Upper lobe of left lung (tissue), 6 donors: ENCODE results near the gene MRPL38. TPM values are rescaled to one million over a fixed set of nuclear protein-coding genes. Genes with fewer than 3 reads are reported as not detected.

Experiments used
- ATAC-seq, 2 donors: fragments of 200-7000 bp; cut with Tn5 transposase; one replicate each; pipeline ENCODE4 v1.9.1; 2022; ENCODE audit warnings: mild to moderate bottlenecking in 2 of 2, moderate library complexity in 2 of 2; ENCODE audit not compliant: low FRiP score in 2 of 2
- DNase-seq, 2 donors: peaks; one replicate each; pipeline ENCODE4 v3.0.0-alpha.2; 2019 to 2020
- H3K27ac ChIP-seq, 4 donors: fragments of 200-600 bp; sonication (generic); one replicate each; pipeline ENCODE4 v1.5.1; 2016 to 2019
- H3K27me3 ChIP-seq, 4 donors: fragments of 200-600 bp; sonication (generic); one replicate each; pipeline ENCODE4 v1.5.1; 2017 to 2019
- H3K36me3 ChIP-seq, 4 donors: fragments of 200-600 bp; sonication (generic); one replicate each; pipeline ENCODE4 v1.5.1; 2016 to 2019
- H3K4me1 ChIP-seq, 4 donors: fragments of 200-600 bp; sonication (generic); one replicate each; pipeline ENCODE4 v1.5.1; 2018 to 2019
- H3K4me3 ChIP-seq, 4 donors: fragments of 200-600 bp; sonication (generic); one replicate each; pipeline ENCODE4 v1.5.1; 2017 to 2019; ENCODE audit warnings: mild to moderate bottlenecking in 2 of 4, moderate library complexity in 1 of 4
- H3K9me3 ChIP-seq, 4 donors: fragments of 200-600 bp; sonication (generic); one replicate each; pipeline ENCODE4 v1.5.1; 2018 to 2019
- CTCF ChIP-seq, 6 experiments: fragments of 450-650 bp in 4 of 6; fragments of 200-600 bp in 2 of 6; sonication (generic) in 2 of 6; IDR thresholded peaks; one replicate each; pipeline ENCODE4 v1.5.1; 2016 to 2019; ENCODE audit warnings: antibody characterized with exemption in 6 of 6
- EP300 ChIP-seq, 4 donors: sonication (generic); formaldehyde crosslinking; IDR thresholded peaks; one replicate each; pipeline ENCODE4 v1.5.1; 2017; ENCODE audit warnings: antibody characterized with exemption in 4 of 4, control low read depth in 2 of 4
- POLR2A ChIP-seq, 4 donors: fragments of 450-650 bp; IDR thresholded peaks; one replicate each; pipeline ENCODE4 v1.5.1; 2016 to 2017; ENCODE audit warnings: antibody characterized with exemption in 4 of 4, mild to moderate bottlenecking in 2 of 4
- POLR2AphosphoS5 ChIP-seq, 2 donors: sonication (generic); formaldehyde crosslinking; IDR thresholded peaks; one replicate each; pipeline ENCODE4 v1.5.1; 2017; ENCODE audit warnings: antibody characterized with exemption in 2 of 2
- WGBS, 2 donors: methylation state at CpG; one replicate each; pipeline ENCODE4 v1.1.5; 2017 to 2018; 5-methylcytosine and 5-hydroxymethylcytosine counted together
- total RNA-seq, 6 donors: library from RNA; depleted of rRNA in 4 of 6; stranded (reverse); fragments of >200 nt in 4 of 6; gene quantifications; one replicate each; pipeline versions ENCODE4 v1.1.0 to v1.2.1, GENCODE V29; 2016 to 2021
- donor health status: DM: no; HTN: no; CAD: no; lungs with moderate emphysema.
- donor health status: DM: no; HTN: yes; CAD: no; lungs with severe emphysema.

MRPL38 gene
- total RNA-seq, 6 donors from 2014 or later = 35.4 to 115 (median 77.0) TPM

DNA sequence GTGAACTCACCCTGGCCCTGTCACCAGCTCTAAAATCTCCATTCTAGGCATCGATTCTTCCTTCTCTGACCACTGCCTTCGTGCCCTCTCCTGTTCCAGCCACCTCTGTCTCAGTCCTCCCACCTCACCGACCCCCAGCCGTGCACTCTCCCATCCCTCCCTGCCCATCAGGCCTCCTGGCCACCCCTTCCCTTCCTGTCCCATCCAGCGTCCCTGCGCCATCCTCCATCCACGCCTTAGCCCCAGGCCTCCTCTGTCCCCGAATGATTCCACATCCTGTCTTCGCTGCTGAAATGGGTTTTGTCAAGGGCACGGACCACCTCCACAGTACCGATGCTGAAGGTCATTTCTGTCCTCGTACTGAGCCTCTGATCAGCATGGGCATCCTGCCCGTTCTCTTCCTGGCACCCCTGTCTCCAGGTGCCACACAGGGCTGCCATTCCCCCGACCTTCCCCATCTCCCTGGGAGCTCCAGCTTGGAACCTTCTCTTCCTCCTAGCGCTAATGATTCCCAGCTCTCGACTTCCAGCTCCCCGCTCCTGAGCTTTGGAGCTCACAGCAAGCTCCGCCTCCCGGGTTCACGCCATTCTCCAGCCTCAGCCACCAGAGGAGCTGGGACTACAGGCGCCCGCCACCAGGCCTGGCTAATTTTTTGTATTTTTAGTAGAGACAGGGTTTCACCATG is 10.5 kb downstream of the MRPL38 start:
- H3K9me3 ChIP-seq = no peaks in the 10 kb centered on the region
- ATAC-seq (no peak), DNase-seq (no peak)
- H3K4me3 ChIP-seq = no peak overlapping the region
- WGBS, 2 donors = 88 to 93% methylated on average over 22 of the region's 22 CpGs
- no peak overlapping the region for H3K27ac ChIP-seq
- H3K4me1 ChIP-seq = peaks cover 21 to 34% (median 24%) of the 10 kb centered on the region in 4 donors
- H3K27me3 ChIP-seq = no peaks in the 10 kb centered on the region
- no peak for TF ChIP-seq POLR2AphosphoS5 (IDR thresholded peaks at IDR 0.05)
- no peak for TF ChIP-seq POLR2A (IDR thresholded peaks at IDR 0.05)
- TF ChIP-seq EP300 (IDR thresholded peaks at IDR 0.05) = no peak
- TF ChIP-seq CTCF (IDR thresholded peaks at IDR 0.05) = no peak
- H3K36me3 ChIP-seq = peaks cover 11 to 51% (median 39%) of the 10 kb centered on the region in 4 donors

- DNase-seq (no peak), ATAC-seq (no peak)
- no peak overlapping the region for H3K27ac ChIP-seq
- H3K36me3 ChIP-seq = peaks cover 5 to 45% (median 33%) of the 10 kb centered on the region in 4 donors
- H3K9me3 ChIP-seq = no peaks in the 10 kb centered on the region
- H3K4me1 ChIP-seq = peaks cover 21 to 34% (median 24%) of the 10 kb centered on the region in 4 donors
- 91 to 96% methylated on average over 12 to 18 of the region's 18 CpGs for WGBS, 2 donors
- TF ChIP-seq POLR2A (IDR thresholded peaks at IDR 0.05) = no peak
- TF ChIP-seq EP300 (IDR thresholded peaks at IDR 0.05) = no peak
- TF ChIP-seq POLR2AphosphoS5 (IDR thresholded peaks at IDR 0.05) = no peak
- no peak for TF ChIP-seq CTCF (IDR thresholded peaks at IDR 0.05)
- H3K4me3 ChIP-seq = no peak overlapping the region
- H3K27me3 ChIP-seq = no peaks in the 10 kb centered on the region
Measured at GRCh38 chr17:75893305-75894048, 11.2 kb downstream of the MRPL38 start.

DNA sequence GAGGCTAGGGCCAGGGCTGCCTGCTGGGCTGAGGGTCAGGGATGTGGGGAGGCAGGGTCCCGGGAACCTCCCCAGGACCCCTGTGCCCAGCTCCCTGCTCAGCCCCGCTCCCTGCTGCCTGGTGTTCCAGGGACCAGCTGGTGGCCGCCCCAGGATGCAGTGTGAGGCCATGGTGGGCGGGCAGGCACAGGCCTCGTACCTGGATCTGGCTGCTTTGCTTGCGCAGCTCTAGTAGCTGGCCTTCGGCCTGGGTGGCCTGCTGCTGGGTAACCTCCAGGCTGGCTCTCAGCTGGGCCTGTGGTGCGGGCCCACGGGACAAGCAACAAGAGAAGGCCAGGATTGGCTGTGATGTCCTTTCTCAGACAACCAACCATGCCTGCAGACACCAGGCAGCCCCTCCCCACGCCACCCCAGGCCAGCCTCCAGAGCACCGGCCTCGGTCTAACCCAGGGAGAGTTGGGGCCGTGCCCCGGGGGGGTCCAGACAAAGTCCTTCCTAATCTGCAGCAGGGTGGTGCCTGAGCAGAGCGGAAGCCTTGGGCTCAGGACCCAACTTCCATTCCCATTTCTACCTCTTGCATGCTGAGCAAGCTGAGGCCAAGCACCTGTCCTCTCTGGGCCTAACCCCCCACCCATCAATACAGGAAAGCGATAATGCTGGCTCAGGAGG is 12.0 kb downstream of the MRPL38 start:
- no peak overlapping the region for H3K4me3 ChIP-seq
- H3K36me3 ChIP-seq = peaks cover 5 to 40% (median 26%) of the 10 kb centered on the region in 4 donors
- no peak overlapping the region for H3K27ac ChIP-seq
- WGBS, 2 donors = 98 to 100% methylated on average over 3 to 12 of the region's 16 CpGs
- peaks cover 21 to 34% (median 24%) of the 10 kb centered on the region in 4 donors for H3K4me1 ChIP-seq
- TF ChIP-seq EP300 (IDR thresholded peaks at IDR 0.05) (no peak), POLR2A (IDR thresholded peaks at IDR 0.05) (no peak), POLR2AphosphoS5 (IDR thresholded peaks at IDR 0.05) (no peak), CTCF (IDR thresholded peaks at IDR 0.05) (no peak)
- DNase-seq (peak in 1 of 2 donors; percentile 75), ATAC-seq (no peak)
- no peaks in the 10 kb centered on the region for H3K27me3 ChIP-seq
- no peaks in the 10 kb centered on the region for H3K9me3 ChIP-seq

DNA sequence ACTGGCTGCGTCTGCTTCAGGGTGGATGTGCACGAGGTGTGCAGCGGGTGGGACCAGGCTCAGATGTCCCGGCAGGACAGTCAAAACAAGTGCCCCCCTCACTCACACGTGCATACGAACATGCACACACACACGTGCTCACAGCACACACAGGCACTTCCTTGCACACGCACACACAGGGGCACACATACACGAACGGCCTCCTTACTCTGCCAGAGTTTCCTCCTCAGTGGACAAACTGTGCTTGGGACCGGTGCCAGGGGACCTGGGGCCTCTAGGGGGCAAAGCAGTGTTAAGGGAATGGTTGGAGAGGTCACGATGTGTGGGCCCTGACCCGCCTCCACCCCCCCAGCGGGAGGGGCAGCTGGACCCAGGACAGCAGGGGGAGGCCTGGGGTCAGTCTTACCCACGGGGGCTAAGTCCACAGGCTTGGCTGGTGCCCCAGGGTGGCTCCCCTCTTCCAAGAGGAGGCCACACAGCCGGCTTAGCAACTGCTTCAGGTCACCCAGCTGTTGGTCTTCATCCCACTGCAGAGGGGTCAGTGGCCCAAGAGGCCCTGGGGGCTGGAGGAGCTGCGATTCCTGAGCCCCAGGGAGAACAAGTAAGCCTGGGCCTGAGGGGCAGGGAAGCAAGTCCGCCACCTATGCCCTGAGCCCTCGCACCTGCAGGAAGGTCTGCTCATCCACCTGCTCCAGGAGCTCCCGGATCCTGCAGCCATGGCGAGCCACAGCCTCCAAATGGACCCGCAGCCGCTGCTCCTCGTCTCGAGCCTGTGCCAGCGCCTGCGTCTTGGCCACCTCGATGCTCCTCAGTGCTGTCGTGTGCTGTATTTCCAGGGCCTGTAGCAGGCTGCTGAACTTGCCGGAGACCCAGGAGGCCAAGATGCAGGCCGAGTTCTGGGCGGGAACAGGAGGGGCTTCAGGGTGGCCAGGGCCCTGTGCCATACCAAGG is 12.8 kb downstream of the MRPL38 start:
- DNase-seq (peak in 1 of 2 donors; percentile 58), ATAC-seq (no peak)
- no peaks in the 10 kb centered on the region for H3K9me3 ChIP-seq
- H3K36me3 ChIP-seq = peaks cover 5 to 40% (median 25%) of the 10 kb centered on the region in 4 donors
- no peak for TF ChIP-seq POLR2AphosphoS5 (IDR thresholded peaks at IDR 0.05)
- H3K4me1 ChIP-seq = peaks cover 14 to 28% (median 17%) of the 10 kb centered on the region in 4 donors
- no peak overlapping the region for H3K27ac ChIP-seq
- WGBS, 2 donors = 84 to 90% methylated on average over 14 to 27 of the region's 32 CpGs
- H3K4me3 ChIP-seq = no peak overlapping the region
- H3K27me3 ChIP-seq = no peaks in the 10 kb centered on the region
